Gastrocnemius medialis (tissue), 4 donors: ENCODE results near the gene KCNH3. TPM values are rescaled to one million over a fixed set of nuclear protein-coding genes. Genes with fewer than 3 reads are reported as not detected.

Source experiments
- ATAC-seq, 2 donors: fragments of 150-250 bp; one replicate each; pipeline ENCODE4 v1.9.1; 2016
- DNase-seq, 2 donors: peaks; one replicate each; pipeline ENCODE4 v3.0.0-alpha.2; 2019
- H3K27ac ChIP-seq, 4 donors: fragments of 200-600 bp; sonication (generic); 1 replicate in 1 of 4; 2 replicates in 3 of 4; pipeline ENCODE4 v1.5.1; 2016 to 2018; ENCODE audit warnings: mild to moderate bottlenecking in 2 of 4, moderate library complexity in 1 of 4
- H3K27me3 ChIP-seq, 3 donors: fragments of 200-600 bp; sonication (generic) in 2 of 3; 1 replicate in 1 of 3; 2 replicates in 2 of 3; pipeline versions ENCODE4 v1.5.1 to v1.6.0; 2016 to 2019; ENCODE audit warnings: mild to moderate bottlenecking in 1 of 3, moderate library complexity in 1 of 3
- H3K36me3 ChIP-seq, 2 donors: fragments of 200-600 bp; sonication (generic) in 1 of 2; one replicate each; pipeline ENCODE4 v1.5.1; 2017 to 2018
- H3K4me1 ChIP-seq, 2 donors: fragments of 200-600 bp; sonication (generic) in 1 of 2; one replicate each; pipeline ENCODE4 v1.5.1; 2016 to 2017; ENCODE audit warnings: mild to moderate bottlenecking in 2 of 2
- H3K4me3 ChIP-seq, 4 donors: fragments of 200-600 bp; sonication (generic) in 3 of 4; 1 replicate in 1 of 4; 2 replicates in 3 of 4; pipeline ENCODE4 v1.5.1; 2016 to 2019; ENCODE audit warnings: mild to moderate bottlenecking in 2 of 4
- H3K9me3 ChIP-seq, 3 donors: fragments of 200-600 bp; sonication (generic) in 2 of 3; 1 replicate in 1 of 3; 2 replicates in 2 of 3; pipeline ENCODE4 v1.5.1; 2016 to 2019
- CTCF ChIP-seq, 5 experiments: fragments of 450-650 bp in 3 of 5; fragments of 200-600 bp in 2 of 5; sonication (generic) in 2 of 5; IDR thresholded peaks in 4 of 5; conservative IDR thresholded peaks in 1 of 5; 1 replicate in 4 of 5; 2 replicates in 1 of 5; pipeline ENCODE4 v1.5.1; 2016 to 2019; ENCODE audit warnings: antibody characterized with exemption in 5 of 5, mild to moderate bottlenecking in 3 of 5, moderate library complexity in 3 of 5
- POLR2A ChIP-seq, 2 donors: fragments of 450-650 bp; IDR thresholded peaks; one replicate each; pipeline ENCODE4 v1.6.1; 2017; ENCODE audit warnings: antibody characterized with exemption in 2 of 2, mild to moderate bottlenecking in 2 of 2, moderate library complexity in 2 of 2
- in situ Hi-C, 4 donors: fragments of 200-750 bp; cut with MboI; loops; one replicate each; pipeline versions ENCODE4 v1.15.0 to v1.8.0; 2017; ENCODE audit warnings: low sequenced_read_pairs in 4 of 4
- intact Hi-C: fragments of 100-400 bp; cut with DNase I; formaldehyde crosslinking; loops from one replicate; pipeline ENCODE4 v1.15.1; 2023; ENCODE audit warnings: low total_unique reads
- total RNA-seq, 4 donors: library from RNA; depleted of rRNA; stranded (reverse); fragments of >200 nt; gene quantifications; one replicate each; pipeline versions ENCODE4 v1.1.0 to v1.2.3, GENCODE V29; 2016

KCNH3 gene
- total RNA-seq, 4 donors from 2014 or later: not detected

- Histone ChIP-seq H3K9me3 (no peaks in the 10 kb centered on the region), H3K4me3 (no peak overlapping the region), H3K27ac (no peak overlapping the region), H3K4me1 (peaks cover 20 to 25% of the 10 kb centered on the region in 2 donors), H3K27me3 (no peaks in the 10 kb centered on the region), H3K36me3 (peaks cover 0 to 86% of the 10 kb centered on the region in 2 donors)
- ATAC-seq: no peak
- DNase-seq: no peak
- in situ Hi-C loops (no loop called here), intact Hi-C loops (no loop called here)
- TF ChIP-seq CTCF (IDR thresholded peaks at IDR 0.05 in 4 of 5, conservative IDR thresholded peaks at IDR 0.05 in 1 of 5): no peak
These were observed 21.9 kb downstream of the KCNH3 start for GRCh38 chr12:49560695-49561094.

- Histone ChIP-seq H3K27me3 (no peaks in the 10 kb centered on the region), H3K4me1 (peaks cover 36 to 40% of the 10 kb centered on the region in 2 donors), H3K36me3 (peaks cover 0 to 75% of the 10 kb centered on the region in 2 donors), H3K9me3 (no peaks in the 10 kb centered on the region), H3K4me3 (no peak overlapping the region), H3K27ac (no peak overlapping the region)
- ATAC-seq (no peak), DNase-seq (no peak)
- in situ Hi-C loops (no loop called here), intact Hi-C loops (no loop called here)
- TF ChIP-seq POLR2A (IDR thresholded peaks at IDR 0.05): no peak
- no peak for TF ChIP-seq CTCF (IDR thresholded peaks at IDR 0.05 in 4 of 5, conservative IDR thresholded peaks at IDR 0.05 in 1 of 5)
These were observed 23.4 kb downstream of the KCNH3 start for GRCh38 chr12:49562233-49562632.

- DNase-seq: no peak
- TF ChIP-seq POLR2A (IDR thresholded peaks at IDR 0.05): no peak
- Histone ChIP-seq H3K27ac (no peak overlapping the region), H3K27me3 (no peaks in the 10 kb centered on the region), H3K4me1 (peaks cover 37 to 40% of the 10 kb centered on the region in 2 donors), H3K36me3 (peaks cover 0 to 69% of the 10 kb centered on the region in 2 donors), H3K9me3 (no peaks in the 10 kb centered on the region), H3K4me3 (no peak overlapping the region)
- intact Hi-C loops: no loop called here
- no peak for ATAC-seq
- in situ Hi-C loops: no loop called here
These were observed 24.0 kb downstream of the KCNH3 start for GRCh38 chr12:49562831-49563230.

- DNase-seq (no peak), ATAC-seq (no peak)
- TF ChIP-seq POLR2A (IDR thresholded peaks at IDR 0.05) (no peak), CTCF (IDR thresholded peaks at IDR 0.05 in 4 of 5, conservative IDR thresholded peaks at IDR 0.05 in 1 of 5) (no peak)
- peaks cover 40 to 43% of the 10 kb centered on the region in 2 donors for H3K4me1 ChIP-seq
- no peaks in the 10 kb centered on the region for H3K27me3 ChIP-seq
- in situ Hi-C loops: no loop called here
- peak overlapping the region in 1 of 4 donors; percentile 41 for H3K4me3 ChIP-seq
- peaks cover 0 to 56% of the 10 kb centered on the region in 2 donors for H3K36me3 ChIP-seq
- intact Hi-C loops: no loop called here
- no peaks in the 10 kb centered on the region for H3K9me3 ChIP-seq
- H3K27ac ChIP-seq: peak overlapping the region; percentile 89 to 94 (median 90)
These were observed 25.3 kb downstream of the KCNH3 start for GRCh38 chr12:49563951-49564685.

- ATAC-seq: peak; percentile 68 to 71
- H3K4me1 ChIP-seq: peaks cover 40 to 50% of the 10 kb centered on the region in 2 donors
- DNase-seq: peak; percentile 23 to 57
- peaks cover 0 to 48% of the 10 kb centered on the region in 2 donors for H3K36me3 ChIP-seq
- peak overlapping the region; percentile 4 to 41 (median 22) for H3K4me3 ChIP-seq
- H3K9me3 ChIP-seq: no peaks in the 10 kb centered on the region
- in situ Hi-C loops (no loop called here), intact Hi-C loops (loop anchor here (1.0 kb wide), 1 partner anchor 206 kb away; no protein-coding TSS in a partner anchor)
- H3K27me3 ChIP-seq: no peaks in the 10 kb centered on the region
- TF ChIP-seq POLR2A (IDR thresholded peaks at IDR 0.05) (no peak), CTCF (IDR thresholded peaks at IDR 0.05 in 4 of 5, conservative IDR thresholded peaks at IDR 0.05 in 1 of 5) (peak in 1 of 5 experiments; percentile 21)
- H3K27ac ChIP-seq: peak overlapping the region; percentile 89 to 94 (median 90)
These were observed 26.0 kb downstream of the KCNH3 start for GRCh38 chr12:49564686-49565405.
